Measurements from ENCODE around the gene MVB12A. TPM values are rescaled to one million over a fixed set of nuclear protein-coding genes. Genes with fewer than 3 reads are reported as not detected.

MVB12A gene
- total and polyA plus RNA-seq, 2 donors (not counting 3 experiments of a cell fraction or from before 2014, with no cell fraction given) = 63.3 to 88.8 TPM

- FAIRE-seq (no peak), DNase-seq (ENCODE audit: low read depth, low spot score) (no peak)
- no peaks in the 10 kb centered on the region for H3K36me3 ChIP-seq (ENCODE audit: control insufficient read depth in 2 of 2, extremely low read depth in 1 of 2, insufficient read depth in 2 of 2, low read length in 2 of 2)
- no TSS peak for BruUV-seq (replicated peaks)
- CTCF ChIA-PET = interaction anchor here (0.5 to 2.2 kb wide), 13 partner anchors 10 to 411 kb away, joined by 3 to 11 read pairs (median 4); partner anchors contain the start of genes CCDC194, MVB12A and RPL18A
- peak within 1 kb of the TSS; percentile 61 for H2AFZ ChIP-seq (ENCODE audit: low read depth, low read length)
- peaks cover 8 to 14% of the 10 kb centered on the region in 2 experiments for H3K27me3 ChIP-seq (ENCODE audit: control insufficient read depth in 2 of 2, insufficient read depth in 2 of 2, low read length in 2 of 2)
- no peaks in the 10 kb centered on the region for H3K4me1 ChIP-seq (ENCODE audit: control insufficient read depth, extremely low read depth, insufficient read depth, low read length)
- H3K27ac ChIP-seq (ENCODE audit: insufficient read depth, low read depth, low read length) = no peak within 1 kb of the TSS
- TF ChIP-seq GATA2 (IDR thresholded peaks at IDR 0.05; ENCODE audit: insufficient read depth, insufficient read length, low read depth, low read length) (no peak), CTCF (IDR thresholded peaks at IDR 0.05; ENCODE audit: extremely low read depth in 1 of 2, insufficient read depth in 1 of 2, low read depth in 1 of 2, low read length in 2 of 2) (peak; percentile 55 to 72)
- H3K79me2 ChIP-seq (ENCODE audit: control insufficient read depth, insufficient read depth, low read length) = no peaks in the 10 kb centered on the region
- dilution Hi-C loops (cut with MboI; ENCODE audit: extremely low pct_ligation_motif_present, low sequenced_read_pairs) (no loop called here), intact Hi-C loops (cut with micrococcal nuclease) (no loop called here)
- no peak within 1 kb of the TSS for H3K4me2 ChIP-seq (ENCODE audit: insufficient read depth, low read length)
- no peak within 1 kb of the TSS for H3K9ac ChIP-seq (replicated peaks; ENCODE audit: extremely low read depth, insufficient read depth, low read length)
- no peaks in the 10 kb centered on the region for H3K9me1 ChIP-seq (replicated peaks; ENCODE audit: control insufficient read depth, extremely low read depth, insufficient read depth, low read length)
- POLR2A ChIA-PET = no interaction called here
- peak within 1 kb of the TSS in 1 of 3 experiments; percentile 37 for H3K4me3 ChIP-seq (replicated peaks in 1 of 3; ENCODE audit: insufficient read depth in 1 of 3, low read depth in 1 of 3, low read length in 3 of 3)
- no peaks in the 10 kb centered on the region for H3K9me3 ChIP-seq (replicated peaks; ENCODE audit: control insufficient read depth, insufficient read depth, low read length)
- no peaks in the 10 kb centered on the region for H4K20me1 ChIP-seq (replicated peaks; ENCODE audit: control insufficient read depth, extremely low read depth, insufficient read depth, low read length)
Observed at GRCh38 chr19:17448131-17448967, 28.5 kb downstream of the MVB12A start, which contains the start of gene TMEM221. Gene TMEM221, minus strand, starts transcription at chr19:17448668. Its CDS starts 206 bp downstream, at chr19:17448462.
